DMS153 treated with DMSO at 0.1 percent for 48 hours (cell line): ENCODE measurements around the gene BAIAP2L2.
"Not testable (repeated sequence)": the region's sequence is repeated elsewhere in the genome, so short reads cannot be mapped to it uniquely, and the experiment has no call there.

Experiments used
- DNase-seq: peaks from one replicate; lab custom pipeline; 2025; ENCODE audit not compliant: unreplicated experiment; lab: John Stamatoyannopoulos, UW

Gene BAIAP2L2

GRCh38 chr22:38082986-38083710 is 27.3 kb downstream of the BAIAP2L2 start:
- no peak for DNase-seq

DNA sequence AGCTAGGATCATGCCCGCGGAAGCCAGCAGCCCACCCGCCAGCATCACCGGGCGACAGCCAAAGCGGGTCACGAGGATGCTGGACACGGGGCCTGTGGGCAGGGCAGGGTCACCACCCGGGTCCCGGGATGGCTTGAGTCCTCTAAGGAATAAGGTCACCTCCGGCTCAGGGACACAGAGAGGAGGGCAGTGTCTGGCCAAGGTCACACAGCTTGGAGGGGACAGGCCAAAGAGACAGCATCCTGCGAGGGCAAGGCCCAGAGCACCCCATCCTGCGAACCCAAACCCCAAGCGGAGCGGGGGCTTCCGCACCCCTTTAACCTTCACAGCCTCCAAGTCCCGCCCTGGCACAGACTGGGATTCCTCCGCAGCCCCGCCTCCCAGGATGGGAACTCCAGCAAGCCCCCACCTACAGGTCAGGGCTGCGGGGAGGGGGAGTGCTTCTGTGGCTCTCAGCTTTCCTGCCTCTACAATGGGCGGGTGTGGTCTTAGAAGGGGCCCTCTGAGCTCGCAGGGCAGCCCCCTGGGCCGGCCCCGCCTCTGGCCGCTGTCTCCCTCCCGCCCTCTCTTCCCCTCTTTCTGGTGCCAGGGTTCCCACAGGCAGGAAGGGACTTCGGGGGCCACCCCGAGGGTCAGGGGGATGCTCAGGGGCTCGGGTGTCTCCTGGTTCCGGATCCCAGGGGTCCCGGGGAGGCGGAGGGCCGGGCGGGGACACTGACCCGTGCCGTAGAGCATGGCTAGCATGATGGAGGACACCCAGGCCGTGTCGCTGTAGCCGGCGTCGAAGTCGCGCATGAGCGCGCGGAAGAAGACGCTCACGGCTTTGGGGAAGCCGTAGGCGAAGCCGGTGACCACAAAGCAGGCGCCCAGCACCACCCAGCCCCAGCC is 28.3 kb downstream of the BAIAP2L2 start:
- DNase-seq, result no peak

DNA sequence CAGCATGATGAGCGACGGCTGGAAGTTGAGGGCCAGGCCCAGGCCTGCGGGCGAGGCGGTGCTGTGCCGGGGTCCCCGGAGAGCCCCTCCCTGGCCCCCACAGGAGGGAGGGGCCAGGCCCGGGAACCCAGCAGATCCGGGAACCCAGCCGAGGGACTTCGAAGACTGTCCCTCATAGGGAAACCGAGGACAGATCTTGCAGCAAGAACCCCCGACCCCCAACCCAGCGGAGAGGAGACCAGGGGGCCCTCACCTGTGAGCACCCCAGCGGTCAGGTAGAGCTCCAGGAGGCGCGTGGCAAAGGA is 28.9 kb downstream of the BAIAP2L2 start:
- DNase-seq, result no peak

- DNase-seq, result no peak
These were observed 29.4 kb downstream of the BAIAP2L2 start for GRCh38 chr22:38080850-38081635.

GRCh38 chr22:38080474-38080849 is 30.0 kb downstream of the BAIAP2L2 start:
- DNase-seq, result no peak

GRCh38 chr22:38079804-38080203 is 30.7 kb downstream of the BAIAP2L2 start:
- no peak for DNase-seq

GRCh38 chr22:38079208-38079607 is 31.3 kb downstream of the BAIAP2L2 start:
- DNase-seq, result not testable (repeated sequence)

GRCh38 chr22:38078046-38078840 is 32.2 kb downstream of the BAIAP2L2 start:
- no peak for DNase-seq

DNA sequence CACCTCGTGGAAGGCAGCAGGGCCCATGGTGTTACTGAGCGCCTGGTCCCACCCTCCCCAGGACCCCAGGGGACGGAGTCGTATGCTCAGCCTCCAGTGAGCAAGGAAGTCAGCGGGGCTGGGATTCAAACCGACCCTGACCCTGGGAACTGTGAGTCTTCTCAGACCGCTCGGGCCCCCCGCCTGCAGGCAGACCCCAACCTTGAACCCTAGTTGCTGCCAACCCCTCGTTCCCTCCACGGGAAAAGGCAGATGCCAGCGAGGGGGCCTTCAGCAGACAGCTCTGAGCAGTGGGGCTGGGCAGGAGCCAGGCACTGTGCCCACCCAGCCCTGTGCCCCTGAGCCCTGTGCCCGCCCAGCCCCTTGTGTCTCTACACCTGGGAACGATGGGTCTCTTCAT is 32.9 kb downstream of the BAIAP2L2 start:
- DNase-seq, result no peak

DNA sequence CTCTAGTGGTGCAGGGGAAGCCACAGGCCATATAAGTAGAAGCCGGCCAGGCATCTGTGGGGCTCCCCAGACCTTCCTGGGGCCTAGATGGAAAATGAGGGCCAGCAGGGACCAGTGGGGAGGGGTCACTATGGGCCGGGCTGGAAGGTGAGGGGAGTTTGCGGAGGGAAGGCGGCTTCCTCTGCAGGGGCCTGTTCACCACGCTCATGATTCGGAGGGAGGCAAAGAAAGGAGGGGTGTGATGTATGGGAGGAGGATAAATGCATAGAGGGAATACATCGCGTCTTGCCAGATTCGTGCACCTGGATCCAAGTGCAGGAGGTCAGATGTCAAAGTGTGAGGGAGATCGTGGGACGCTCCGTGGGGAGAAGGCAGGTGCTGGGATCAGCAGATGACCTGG is 33.4 kb downstream of the BAIAP2L2 start:
- no peak for DNase-seq

DNA sequence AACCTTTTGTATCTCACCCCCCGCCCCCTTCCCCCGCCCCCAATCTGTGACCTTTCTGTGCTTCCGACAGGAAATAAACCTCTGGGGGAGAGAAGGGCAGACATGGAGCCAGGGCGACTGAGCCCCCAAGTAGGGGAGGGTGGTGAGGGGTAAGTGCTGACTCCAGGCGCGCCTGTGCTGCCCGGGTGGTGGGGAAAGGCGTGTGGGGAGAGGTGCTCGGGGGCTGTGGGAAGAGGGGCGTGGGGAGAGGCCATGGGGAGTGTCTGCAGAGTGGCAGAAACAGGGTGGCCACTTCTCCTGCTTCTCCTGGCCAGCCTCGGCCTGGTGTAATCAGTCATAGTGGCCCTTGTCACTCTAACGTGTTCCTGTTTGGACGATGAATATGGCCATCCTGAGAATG is 34.5 kb downstream of the BAIAP2L2 start:
- DNase-seq, result no peak

DNA sequence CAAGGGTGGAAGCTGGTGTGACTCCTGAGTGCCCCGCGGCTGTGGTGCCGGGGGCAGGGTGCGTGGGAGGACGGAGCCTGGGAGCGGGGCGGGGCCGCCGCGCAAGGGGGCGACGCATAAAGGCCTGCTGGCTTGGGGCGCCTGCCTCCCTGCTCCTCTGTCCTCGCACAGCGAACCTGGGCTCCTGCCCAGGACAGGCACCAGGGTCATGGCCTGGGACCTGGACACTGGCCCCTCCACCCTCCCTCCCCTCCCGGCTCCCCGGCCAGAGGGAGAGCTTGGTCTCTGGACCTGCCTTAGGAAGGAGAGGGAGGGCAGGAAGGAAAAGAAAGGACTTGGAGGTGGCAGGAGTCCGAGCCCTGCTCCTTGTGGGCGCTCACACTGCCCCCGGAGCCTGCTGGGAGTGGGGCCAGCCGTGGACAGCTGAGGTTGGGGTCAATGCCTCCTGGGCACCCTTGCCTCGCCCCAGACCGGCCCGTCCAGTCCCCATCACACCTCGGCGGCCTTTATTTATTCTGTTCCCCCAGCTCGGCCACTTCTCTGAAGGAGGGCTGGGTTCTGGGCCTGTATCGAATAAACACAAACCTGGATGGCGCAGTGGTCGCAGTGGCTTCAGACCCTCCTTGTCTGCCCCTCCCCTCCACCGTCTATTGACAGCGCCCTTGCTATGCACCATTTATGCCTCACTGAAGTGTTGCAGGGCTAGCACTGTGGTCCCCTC is 35.2 kb downstream of the BAIAP2L2 start:
- no peak for DNase-seq

- DNase-seq, result no peak
These were observed 36.0 kb downstream of the BAIAP2L2 start for GRCh38 chr22:38074181-38075104.

GRCh38 chr22:38073150-38074130 is 37.0 kb downstream of the BAIAP2L2 start:
- no peak for DNase-seq

DNA sequence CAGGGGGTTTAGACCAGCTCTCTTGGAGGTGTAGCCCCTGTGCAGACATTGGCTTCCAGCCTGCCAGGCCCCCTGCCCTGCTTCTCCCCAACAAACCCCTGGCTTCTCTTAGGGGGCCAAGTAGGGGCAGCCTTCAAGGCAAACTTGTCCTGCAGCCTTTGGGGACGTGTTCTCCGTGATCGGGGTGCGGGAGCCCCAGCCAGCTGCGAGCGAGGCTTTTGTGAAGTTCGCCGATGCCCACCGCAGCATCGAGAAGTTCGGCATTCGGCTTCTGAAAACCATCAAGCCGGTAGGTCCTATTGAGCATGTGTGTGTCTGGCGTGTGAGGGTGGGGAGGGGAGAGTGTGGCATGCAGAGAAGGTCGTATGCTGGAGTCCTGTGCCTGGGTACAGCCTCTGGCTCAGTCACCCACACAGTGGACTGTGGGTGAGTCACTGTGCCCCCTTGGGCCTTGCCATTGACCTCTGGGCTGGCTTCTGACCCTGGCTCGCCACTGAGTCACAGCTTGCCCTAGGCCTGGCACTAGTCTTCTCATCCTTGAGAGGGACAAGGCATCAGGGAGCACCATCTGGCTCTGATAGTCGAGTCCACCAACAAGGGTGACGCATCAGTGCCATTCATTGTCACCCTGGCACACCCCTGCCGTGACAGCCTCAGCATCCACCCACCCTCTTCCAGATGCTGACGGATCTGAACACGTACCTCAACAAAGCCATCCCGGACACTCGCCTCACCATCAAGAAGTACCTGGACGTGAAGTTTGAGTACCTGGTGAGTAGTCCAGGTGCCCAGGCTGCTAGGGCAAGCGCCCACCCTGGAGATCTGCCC is 37.9 kb downstream of the BAIAP2L2 start:
- DNase-seq, result no peak

- no peak for DNase-seq
These were observed 38.8 kb downstream of the BAIAP2L2 start for GRCh38 chr22:38071421-38072321.
